Nephron progenitor cell (in vitro differentiated cells): ENCODE data around the gene PFKP.

Experiments used
- DNase-seq: peaks from one replicate; pipeline ENCODE4 v3.0.0; 2021
- H3K27ac Mint-ChIP-seq: 2 replicates; pipeline ENCODE4 v1.8.0; 2021; ENCODE audit warnings: mild to moderate bottlenecking, moderate library complexity, mixed read lengths
- H3K27me3 Mint-ChIP-seq: 2 replicates; pipeline ENCODE4 v1.8.0; 2021; ENCODE audit warnings: mild to moderate bottlenecking, low read depth, mixed read lengths; ENCODE audit not compliant: poor library complexity
- H3K36me3 Mint-ChIP-seq: 2 replicates; pipeline ENCODE4 v1.8.0; 2021; ENCODE audit warnings: low read depth, mixed read lengths
- H3K4me1 Mint-ChIP-seq: 2 replicates; pipeline ENCODE4 v1.8.0; 2021; ENCODE audit warnings: mixed read lengths
- H3K4me3 Mint-ChIP-seq: 2 replicates; pipeline ENCODE4 v1.8.0; 2021; ENCODE audit warnings: mild to moderate bottlenecking, moderate library complexity, mixed read lengths
- H3K9me3 Mint-ChIP-seq: 2 replicates; pipeline ENCODE4 v1.8.0; 2021; ENCODE audit warnings: mild to moderate bottlenecking, moderate library complexity, mixed read lengths
- CTCF ChIP-seq: fragments of 200-600 bp; sonication (generic); IDR thresholded peaks from 2 replicates; pipeline ENCODE4 v1.5.0; 2021; ENCODE audit warnings: antibody characterized with exemption

Gene PFKP

GRCh38 chr10:3111621-3112163, 44.3 kb downstream of the PFKP start:
- Mint-ChIP-seq H3K9me3 (no peaks in the 10 kb centered on the region), H3K27me3 (peaks cover 2% of the 10 kb centered on the region), H3K4me3 (no peak overlapping the region), H3K36me3 (peaks cover 28% of the 10 kb centered on the region), H3K27ac (no peak overlapping the region), H3K4me1 (peaks cover 24% of the 10 kb centered on the region)
- DNase-seq = peak; percentile 28
- TF ChIP-seq CTCF = no peak

- DNase-seq = no peak
- peaks cover 2% of the 10 kb centered on the region for H3K27me3 Mint-ChIP-seq
- H3K27ac Mint-ChIP-seq = no peak overlapping the region
- TF ChIP-seq CTCF = no peak
- no peaks in the 10 kb centered on the region for H3K9me3 Mint-ChIP-seq
- H3K4me3 Mint-ChIP-seq = no peak overlapping the region
- H3K36me3 Mint-ChIP-seq = peaks cover 33% of the 10 kb centered on the region
- peaks cover 24% of the 10 kb centered on the region for H3K4me1 Mint-ChIP-seq
Observed at GRCh38 chr10:3113343-3113720, 46.0 kb downstream of the PFKP start.

- DNase-seq = no peak
- no peak overlapping the region for H3K27ac Mint-ChIP-seq
- no peaks in the 10 kb centered on the region for H3K9me3 Mint-ChIP-seq
- TF ChIP-seq CTCF = no peak
- peaks cover 16% of the 10 kb centered on the region for H3K4me1 Mint-ChIP-seq
- H3K4me3 Mint-ChIP-seq = no peak overlapping the region
- H3K36me3 Mint-ChIP-seq = peaks cover 29% of the 10 kb centered on the region
- H3K27me3 Mint-ChIP-seq = no peaks in the 10 kb centered on the region
Observed at GRCh38 chr10:3115685-3116084, 48.3 kb downstream of the PFKP start.

- Mint-ChIP-seq H3K4me1 (peaks cover 11% of the 10 kb centered on the region), H3K36me3 (peaks cover 31% of the 10 kb centered on the region), H3K27ac (no peak overlapping the region), H3K9me3 (no peaks in the 10 kb centered on the region), H3K27me3 (no peaks in the 10 kb centered on the region), H3K4me3 (no peak overlapping the region)
- no peak for DNase-seq
- no peak for TF ChIP-seq CTCF
Observed at GRCh38 chr10:3116508-3117100, 49.3 kb downstream of the PFKP start.

- no peaks in the 10 kb centered on the region for H3K9me3 Mint-ChIP-seq
- no peak overlapping the region for H3K4me3 Mint-ChIP-seq
- H3K27ac Mint-ChIP-seq = no peak overlapping the region
- peaks cover 5% of the 10 kb centered on the region for H3K4me1 Mint-ChIP-seq
- no peak for TF ChIP-seq CTCF
- DNase-seq = no peak
- no peaks in the 10 kb centered on the region for H3K27me3 Mint-ChIP-seq
- peaks cover 31% of the 10 kb centered on the region for H3K36me3 Mint-ChIP-seq
Observed at GRCh38 chr10:3117486-3117885, 50.1 kb downstream of the PFKP start.

GRCh38 chr10:3118641-3119091, 51.3 kb downstream of the PFKP start:
- no peak for TF ChIP-seq CTCF
- no peak overlapping the region for H3K27ac Mint-ChIP-seq
- no peaks in the 10 kb centered on the region for H3K9me3 Mint-ChIP-seq
- no peaks in the 10 kb centered on the region for H3K27me3 Mint-ChIP-seq
- H3K4me1 Mint-ChIP-seq = peaks cover 10% of the 10 kb centered on the region
- no peak for DNase-seq
- H3K4me3 Mint-ChIP-seq = no peak overlapping the region
- H3K36me3 Mint-ChIP-seq = peaks cover 31% of the 10 kb centered on the region
